HL-60 (cell line): ENCODE measurements around the gene SYNJ2.

ENCODE experiments used
- DNase-seq, 2 experiments: peaks; one replicate each; pipeline ENCODE4 v3.0.0-alpha.2; 2010 to 2020; ENCODE audit warnings: low read depth in 1 of 2, low spot score in 1 of 2
- H3K27ac ChIP-seq: fragments of 250-450 bp; sonication (Bioruptor Pico); replicated peaks from 2 replicates; pipeline ENCODE4 v1.5.1; 2020; ENCODE audit warnings: mild to moderate bottlenecking, moderate library complexity
- H3K27me3 ChIP-seq: fragments of 250-450 bp; sonication (Bioruptor Pico); 2 replicates; pipeline ENCODE4 v1.5.1; 2021; ENCODE audit warnings: mild to moderate bottlenecking, moderate library complexity; ENCODE audit not compliant: insufficient read depth, poor library complexity, severe bottlenecking
- H3K4me3 ChIP-seq: replicated peaks from 2 replicates; pipeline ENCODE4 v1.5.1; 2011; ENCODE audit warnings: mild to moderate bottlenecking, control low read depth, low read length; ENCODE audit not compliant: insufficient read depth
- GABPA ChIP-seq: IDR thresholded peaks from 2 replicates; pipeline ENCODE4 v1.6.1; 2012; ENCODE audit warnings: low read depth
- POLR2AphosphoS5 ChIP-seq: IDR thresholded peaks from 2 replicates; pipeline ENCODE4 v1.6.1; 2012; ENCODE audit warnings: low read depth
- REST ChIP-seq: IDR thresholded peaks from 2 replicates; pipeline ENCODE4 v1.6.1; 2012; ENCODE audit warnings: low read depth; ENCODE audit not compliant: insufficient replicate concordance
- SPI1 ChIP-seq: IDR thresholded peaks from 2 replicates; pipeline ENCODE4 v1.6.1; 2012; ENCODE audit warnings: low read depth, mild to moderate bottlenecking, borderline replicate concordance
- TF ChIP-seq, protein P1 (sequence below): IDR thresholded peaks from one replicate; pipeline ENCODE4 v1.5.1; 2011; ENCODE audit warnings: low read length, control low read depth, inconsistent platforms; ENCODE audit not compliant: insufficient read depth

Gene SYNJ2

DNA sequence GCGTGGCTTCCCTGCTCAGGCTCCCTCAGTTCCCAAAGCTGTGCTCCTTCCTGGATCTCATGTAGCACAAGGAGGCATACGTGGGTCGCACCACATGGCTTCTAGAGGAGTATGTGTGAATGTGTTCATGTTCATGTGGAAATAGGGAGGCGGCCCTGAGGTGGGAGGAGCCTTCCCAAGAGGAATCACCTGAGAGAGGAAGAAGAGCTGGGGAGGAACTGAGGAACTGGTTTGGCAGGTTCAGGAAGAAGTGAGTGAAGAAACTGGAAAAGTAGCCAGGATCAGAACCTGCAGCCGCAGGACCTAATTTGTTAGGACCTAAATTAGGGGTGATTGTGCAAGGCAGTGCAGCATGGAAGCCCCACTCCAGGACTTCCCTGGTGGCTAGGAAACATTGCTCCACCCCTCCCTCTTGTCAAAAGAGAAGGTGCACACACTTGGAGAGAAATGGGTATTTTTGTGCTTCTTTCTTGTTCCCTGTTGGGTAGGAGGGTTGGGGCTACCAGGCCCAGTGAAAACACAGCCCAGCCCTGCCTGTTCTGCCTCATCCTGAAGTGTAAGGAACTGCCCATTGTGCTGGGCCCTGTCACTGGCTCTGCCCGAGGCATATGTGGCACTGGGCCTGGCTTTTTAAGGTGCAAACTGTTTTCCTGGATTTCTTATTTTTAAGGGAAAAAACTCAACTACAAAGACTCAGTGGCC lies 20.7 kb downstream of the SYNJ2 start:
- Histone ChIP-seq H3K27me3 (no peaks in the 10 kb centered on the region), H3K27ac (no peak overlapping the region), H3K4me3 (no peak overlapping the region)
- no peak for DNase-seq
- TF ChIP-seq POLR2AphosphoS5 (no peak), REST (no peak), GABPA (no peak), SPI1 (no peak)
- TF ChIP-seq, protein P1, sequence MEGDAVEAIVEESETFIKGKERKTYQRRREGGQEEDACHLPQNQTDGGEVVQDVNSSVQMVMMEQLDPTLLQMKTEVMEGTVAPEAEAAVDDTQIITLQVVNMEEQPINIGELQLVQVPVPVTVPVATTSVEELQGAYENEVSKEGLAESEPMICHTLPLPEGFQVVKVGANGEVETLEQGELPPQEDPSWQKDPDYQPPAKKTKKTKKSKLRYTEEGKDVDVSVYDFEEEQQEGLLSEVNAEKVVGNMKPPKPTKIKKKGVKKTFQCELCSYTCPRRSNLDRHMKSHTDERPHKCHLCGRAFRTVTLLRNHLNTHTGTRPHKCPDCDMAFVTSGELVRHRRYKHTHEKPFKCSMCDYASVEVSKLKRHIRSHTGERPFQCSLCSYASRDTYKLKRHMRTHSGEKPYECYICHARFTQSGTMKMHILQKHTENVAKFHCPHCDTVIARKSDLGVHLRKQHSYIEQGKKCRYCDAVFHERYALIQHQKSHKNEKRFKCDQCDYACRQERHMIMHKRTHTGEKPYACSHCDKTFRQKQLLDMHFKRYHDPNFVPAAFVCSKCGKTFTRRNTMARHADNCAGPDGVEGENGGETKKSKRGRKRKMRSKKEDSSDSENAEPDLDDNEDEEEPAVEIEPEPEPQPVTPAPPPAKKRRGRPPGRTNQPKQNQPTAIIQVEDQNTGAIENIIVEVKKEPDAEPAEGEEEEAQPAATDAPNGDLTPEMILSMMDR, result no peak

GRCh38 chr6:158002951-158003853 lies 21.5 kb downstream of the SYNJ2 start:
- TF ChIP-seq, protein P1, result no peak
- TF ChIP-seq REST (no peak), POLR2AphosphoS5 (no peak), GABPA (no peak), SPI1 (no peak)
- Histone ChIP-seq H3K4me3 (no peak overlapping the region), H3K27ac (no peak overlapping the region), H3K27me3 (no peaks in the 10 kb centered on the region)
- no peak for DNase-seq

- H3K27ac ChIP-seq, result no peak overlapping the region
- H3K27me3 ChIP-seq, result no peaks in the 10 kb centered on the region
- TF ChIP-seq POLR2AphosphoS5, result no peak
- no peak for TF ChIP-seq REST
- TF ChIP-seq SPI1, result no peak
- TF ChIP-seq, protein P1, result no peak
- TF ChIP-seq GABPA, result no peak
- H3K4me3 ChIP-seq, result no peak overlapping the region
- no peak for DNase-seq
Measured at GRCh38 chr6:158003910-158004700, 22.4 kb downstream of the SYNJ2 start.
